Adrenal gland (tissue), 12 donors: ENCODE data around the gene PDLIM5. TPM values are rescaled to one million over a fixed set of nuclear protein-coding genes. Genes with fewer than 3 reads are reported as not detected.

Experiments used
- DNase-seq, 7 donors: peaks; one replicate each; pipeline ENCODE4 v3.0.0-alpha.2; 2019 to 2020
- H3K27ac ChIP-seq, 5 donors: fragments of 200-600 bp; sonication (generic) in 4 of 5; 1 replicate in 3 of 5; 2 replicates in 2 of 5; pipeline versions ENCODE4 v1.5.1 to v1.8.0; 2016 to 2020; ENCODE audit warnings: mild to moderate bottlenecking in 1 of 5
- H3K27me3 ChIP-seq: fragments of 200-600 bp; 2 replicates; pipeline ENCODE4 v1.8.0; 2021
- H3K36me3 ChIP-seq, 2 donors: fragments of 200-600 bp; replicated peaks in 1 of 2; 1 replicate in 1 of 2; 2 replicates in 1 of 2; pipeline versions ENCODE4 v1.5.1 to v1.8.0; 2018 to 2022
- H3K4me1 ChIP-seq, 2 donors: fragments of 200-600 bp; replicated peaks in 1 of 2; 1 replicate in 1 of 2; 2 replicates in 1 of 2; pipeline versions ENCODE4 v1.5.1 to v1.8.0; 2018 to 2021
- H3K4me3 ChIP-seq, 4 donors: fragments of 200-600 bp; sonication (generic) in 3 of 4; one replicate each; pipeline ENCODE4 v1.5.1; 2016 to 2018
- H3K9me3 ChIP-seq, 3 donors: fragments of 200-600 bp; sonication (generic) in 1 of 3; replicated peaks in 1 of 3; 1 replicate in 2 of 3; 2 replicates in 1 of 3; pipeline versions ENCODE4 v1.5.1 to v1.8.0; 2016 to 2021
- POLR2A ChIP-seq, 2 donors: fragments of 450-650 bp; IDR thresholded peaks; one replicate each; pipeline ENCODE4 v1.6.1; 2017; ENCODE audit warnings: antibody characterized with exemption in 2 of 2, mild to moderate bottlenecking in 2 of 2, moderate library complexity in 1 of 2
- WGBS, 4 donors: extraction: QIAGEN DNeasy Blood & Tissue Kit in 2 of 4; methylation state at CpG; one replicate each; pipeline versions ENCODE4 v1.1.5 to v1.1.7; 2013 to 2017; 5-methylcytosine and 5-hydroxymethylcytosine counted together
- intact Hi-C, 2 donors: fragments of 100-400 bp; cut with DNase I; formaldehyde crosslinking; loops; one replicate each; pipeline versions ENCODE4 v1.14.1 to v1.15.0; 2022 to 2023
- polyA plus RNA-seq, 3 donors: library from polyadenylated mRNA; stranded (reverse); fragments of 200-250 nt in 2 of 3; fragments of 350-450 nt in 1 of 3; fragmentation: Illumina TruSeq in 1 of 3; extraction: RNeasy Lipid Tissue Mini Kit (QIAGEN cat#74804) in 1 of 3; gene quantifications; one replicate each; pipeline ENCODE4 v1.2.3, GENCODE V29; 2013 to 2014
- total RNA-seq, 9 donors: library from RNA; depleted of rRNA in 4 of 9; stranded (reverse); fragments of >200 nt in 4 of 9; fragments of 120-200 nt in 1 of 9; fragmentation: NEBNext Ultra II Directional in 1 of 9; extraction: Animal tissue kit (Norgen Biotek cat#: 25700) in 1 of 9; gene quantifications; one replicate each; pipeline versions ENCODE4 v1.1.0 to v1.2.4, GENCODE V29; 2013 to 2023
- TF ChIP-seq, protein P1 (sequence below), 6 experiments: fragments of 450-650 bp in 4 of 6; fragments of 200-600 bp in 2 of 6; sonication (generic) in 1 of 6; IDR thresholded peaks; 1 replicate in 5 of 6; 2 replicates in 1 of 6; pipeline versions ENCODE4 v1.5.1 to v1.8.0; 2016 to 2021; ENCODE audit warnings: antibody characterized with exemption in 6 of 6, mild to moderate bottlenecking in 2 of 6, moderate library complexity in 1 of 6
- donor health status: healthy with polysubstance abuse.
- donor health status: Bipolar disorder and iron deficiency.
- donor health status: DM: yes; HTN: yes; CAD: no.
- donor health status: DM: no; HTN: no; CAD: no.
- donor health status: DM: no; HTN: no; CAD: no.
- donor health status: DM: yes; HTN: yes; CAD: no.

Gene PDLIM5
- total and polyA plus RNA-seq, 12 donors: 26.2 to 150 (median 84.0) TPM

DNA sequence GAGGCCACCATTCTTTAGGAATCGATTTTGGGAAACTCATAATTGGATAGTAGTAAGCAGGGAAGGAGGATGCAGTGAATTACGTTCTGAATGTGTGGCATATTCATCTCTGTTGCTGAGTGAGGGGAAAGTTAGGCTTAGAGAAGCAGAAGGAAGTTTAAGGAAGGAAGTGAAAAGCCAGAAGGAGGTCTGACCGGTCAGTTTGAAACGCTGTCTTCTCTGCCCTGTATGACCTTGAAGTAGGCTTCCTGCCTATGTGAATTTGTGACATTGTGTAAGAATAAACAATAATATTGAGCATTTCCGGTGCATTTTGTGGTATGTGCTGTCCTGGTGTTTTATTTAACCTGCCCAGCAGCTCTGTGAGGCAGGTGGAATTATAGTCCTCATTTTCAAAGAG, 67.3 kb downstream of the PDLIM5 start:
- Histone ChIP-seq H3K27me3 (no peaks in the 10 kb centered on the region), H3K4me1 (peaks cover 7 to 58% of the 10 kb centered on the region in 2 donors), H3K36me3 (no peaks in the 10 kb centered on the region), H3K4me3 (no peak overlapping the region), H3K9me3 (no peaks in the 10 kb centered on the region), H3K27ac (peak overlapping the region in 1 of 5 donors; percentile 4)
- WGBS, 4 donors: 45 to 54% (median 52%) methylated on average over 5 of the region's 5 CpGs
- no peak for DNase-seq
- intact Hi-C loops: no loop called here
- TF ChIP-seq, protein P1, sequence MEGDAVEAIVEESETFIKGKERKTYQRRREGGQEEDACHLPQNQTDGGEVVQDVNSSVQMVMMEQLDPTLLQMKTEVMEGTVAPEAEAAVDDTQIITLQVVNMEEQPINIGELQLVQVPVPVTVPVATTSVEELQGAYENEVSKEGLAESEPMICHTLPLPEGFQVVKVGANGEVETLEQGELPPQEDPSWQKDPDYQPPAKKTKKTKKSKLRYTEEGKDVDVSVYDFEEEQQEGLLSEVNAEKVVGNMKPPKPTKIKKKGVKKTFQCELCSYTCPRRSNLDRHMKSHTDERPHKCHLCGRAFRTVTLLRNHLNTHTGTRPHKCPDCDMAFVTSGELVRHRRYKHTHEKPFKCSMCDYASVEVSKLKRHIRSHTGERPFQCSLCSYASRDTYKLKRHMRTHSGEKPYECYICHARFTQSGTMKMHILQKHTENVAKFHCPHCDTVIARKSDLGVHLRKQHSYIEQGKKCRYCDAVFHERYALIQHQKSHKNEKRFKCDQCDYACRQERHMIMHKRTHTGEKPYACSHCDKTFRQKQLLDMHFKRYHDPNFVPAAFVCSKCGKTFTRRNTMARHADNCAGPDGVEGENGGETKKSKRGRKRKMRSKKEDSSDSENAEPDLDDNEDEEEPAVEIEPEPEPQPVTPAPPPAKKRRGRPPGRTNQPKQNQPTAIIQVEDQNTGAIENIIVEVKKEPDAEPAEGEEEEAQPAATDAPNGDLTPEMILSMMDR (IDR thresholded peaks at IDR 0.05): no peak
- TF ChIP-seq POLR2A (IDR thresholded peaks at IDR 0.05): no peak

DNA sequence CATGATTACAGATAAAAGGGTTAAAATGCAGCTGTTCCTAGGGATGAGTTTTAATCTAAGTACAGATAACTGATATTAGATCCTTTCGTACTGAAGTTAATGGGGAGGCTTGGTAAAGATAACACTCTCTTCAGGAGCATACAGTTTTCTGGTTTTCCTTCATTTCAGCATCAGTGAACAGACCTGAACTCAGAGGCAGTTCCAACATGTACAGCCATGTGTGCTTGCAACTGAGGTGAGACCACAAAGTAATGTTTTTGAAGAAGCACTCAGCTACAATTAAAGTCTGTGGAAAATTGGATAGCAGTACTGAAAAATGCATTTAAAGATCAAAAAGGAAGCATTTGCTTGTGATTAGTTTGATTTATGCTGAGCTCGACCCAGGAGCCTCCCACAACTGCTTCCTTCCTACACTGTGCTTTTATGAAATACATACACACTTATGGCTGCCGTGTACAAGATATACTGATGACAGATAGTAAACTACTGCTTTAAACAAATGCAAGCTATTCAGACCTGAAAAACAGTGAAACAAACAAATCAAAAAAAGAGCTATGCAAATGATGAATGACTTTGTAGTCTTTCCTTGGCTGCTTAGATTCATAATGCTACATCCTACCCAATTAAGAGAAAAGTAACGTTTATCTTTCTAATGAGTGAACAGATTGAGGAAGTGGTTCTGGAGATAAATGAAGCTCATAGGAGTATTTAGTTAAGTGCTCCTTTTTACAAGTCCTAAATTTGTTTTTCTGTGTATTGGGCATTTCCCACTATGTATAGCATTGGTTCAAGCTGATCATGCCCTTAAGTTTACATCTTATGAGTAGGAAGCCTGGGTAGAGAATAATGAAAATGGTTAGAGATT, 68.4 kb downstream of the PDLIM5 start:
- DNase-seq: no peak
- no peak overlapping the region for H3K27ac ChIP-seq
- H3K4me1 ChIP-seq: peaks cover 7 to 58% of the 10 kb centered on the region in 2 donors
- intact Hi-C loops: no loop called here
- TF ChIP-seq POLR2A (IDR thresholded peaks at IDR 0.05): no peak
- TF ChIP-seq, protein P1 (IDR thresholded peaks at IDR 0.05): no peak
- 37 to 55% (median 43%) methylated on average over 4 of the region's 4 CpGs for WGBS, 4 donors
- no peaks in the 10 kb centered on the region for H3K27me3 ChIP-seq
- H3K9me3 ChIP-seq: no peaks in the 10 kb centered on the region
- no peaks in the 10 kb centered on the region for H3K36me3 ChIP-seq
- H3K4me3 ChIP-seq: no peak overlapping the region

DNA sequence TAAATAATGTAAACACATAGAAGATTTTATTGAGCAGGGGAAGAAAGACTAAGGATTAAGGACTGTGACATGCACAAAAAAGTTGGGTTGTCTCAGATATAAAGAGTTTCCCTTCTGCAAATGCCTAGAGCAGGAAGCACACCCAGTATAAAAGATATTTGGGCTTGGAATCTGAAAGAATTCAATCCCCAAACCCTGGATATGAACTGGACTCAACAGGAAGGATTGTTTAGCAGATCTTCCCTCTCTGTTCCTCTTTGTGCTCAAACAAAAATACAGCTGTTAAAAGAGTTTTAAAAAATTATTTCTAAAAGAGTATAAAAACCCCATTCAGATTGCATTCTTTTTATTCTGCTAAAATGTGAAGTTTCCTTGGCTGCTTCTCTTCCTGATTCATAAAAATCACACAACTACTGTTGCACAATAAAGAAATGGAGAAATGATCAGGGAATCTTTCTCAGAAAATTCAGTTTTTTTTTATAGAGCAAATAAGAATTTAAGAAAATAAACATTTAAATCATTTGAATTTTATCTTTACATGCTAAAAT, 71.4 kb downstream of the PDLIM5 start:
- no peaks in the 10 kb centered on the region for H3K36me3 ChIP-seq
- DNase-seq: no peak
- no peaks in the 10 kb centered on the region for H3K9me3 ChIP-seq
- peaks cover 7 to 68% of the 10 kb centered on the region in 2 donors for H3K4me1 ChIP-seq
- peak overlapping the region in 2 of 5 donors; percentile 6 to 41 for H3K27ac ChIP-seq
- TF ChIP-seq, protein P1 (IDR thresholded peaks at IDR 0.05): no peak
- TF ChIP-seq POLR2A (IDR thresholded peaks at IDR 0.05): no peak
- no peak overlapping the region for H3K4me3 ChIP-seq
- H3K27me3 ChIP-seq: no peaks in the 10 kb centered on the region
- intact Hi-C loops: no loop called here

DNA sequence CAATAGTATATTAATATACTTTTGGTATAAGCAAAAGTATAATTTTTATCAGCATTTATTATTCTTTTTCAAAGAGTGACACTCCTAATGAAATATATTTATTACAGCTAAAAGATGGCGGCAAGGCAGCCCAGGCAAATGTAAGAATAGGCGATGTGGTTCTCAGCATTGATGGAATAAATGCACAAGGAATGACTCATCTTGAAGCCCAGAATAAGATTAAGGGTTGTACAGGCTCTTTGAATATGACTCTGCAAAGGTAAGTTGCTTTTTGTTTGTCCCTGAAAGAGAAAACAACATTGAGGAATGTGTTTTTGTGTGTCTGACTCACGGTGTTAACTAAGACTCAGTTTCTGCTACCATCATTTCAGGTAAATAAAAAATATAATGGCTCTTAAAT, 71.9 kb downstream of the PDLIM5 start:
- no peaks in the 10 kb centered on the region for H3K9me3 ChIP-seq
- no peaks in the 10 kb centered on the region for H3K36me3 ChIP-seq
- H3K27me3 ChIP-seq: no peaks in the 10 kb centered on the region
- no peak overlapping the region for H3K4me3 ChIP-seq
- 94 to 95% (median 94%) methylated on average over 3 of the region's 3 CpGs for WGBS, 4 donors
- no peak overlapping the region for H3K27ac ChIP-seq
- no peak for TF ChIP-seq POLR2A (IDR thresholded peaks at IDR 0.05)
- TF ChIP-seq, protein P1 (IDR thresholded peaks at IDR 0.05): no peak
- intact Hi-C loops: no loop called here
- DNase-seq: no peak
- H3K4me1 ChIP-seq: peaks cover 6 to 64% of the 10 kb centered on the region in 2 donors
